ENCODE measurements around the gene CCBE1.

The CCBE1 gene

GRCh38 chr18:59656373-59656887 is 40.8 kb downstream of the CCBE1 start:
- Histone ChIP-seq H3K79me2 (ENCODE audit: insufficient read depth, low read length) (no peaks in the 10 kb centered on the region), H3K9ac (ENCODE audit: low read length) (no peak overlapping the region), H4K20me1 (ENCODE audit: low read depth, low read length) (no peaks in the 10 kb centered on the region), H3K4me3 (ENCODE audit: insufficient read depth, low read length, poor library complexity, severe bottlenecking) (no peak overlapping the region), H2AFZ (ENCODE audit: low read depth, low read length, severe bottlenecking) (no peak overlapping the region), H3K36me3 (ENCODE audit: low read length) (no peaks in the 10 kb centered on the region), H3K4me2 (ENCODE audit: low read depth, low read length, poor library complexity, severe bottlenecking) (no peak overlapping the region), H3F3A (ENCODE audit: insufficient read depth) (no peaks in the 10 kb centered on the region), H3K27ac (ENCODE audit: low read depth, low read length) (no peak overlapping the region), H3K9me2 (replicated peaks; ENCODE audit: insufficient read depth, low read length) (no peaks in the 10 kb centered on the region), H3K27me3 (ENCODE audit: low read length) (peaks cover 3% of the 10 kb centered on the region; the same call in 1 of the 2 replicates), H3K9me3 (ENCODE audit: insufficient read depth, low read length) (no peaks in the 10 kb centered on the region)
- TF ChIP-seq EZH2phosphoT487 (conservative IDR thresholded peaks at IDR 0.05; ENCODE audit: low read length) (no peak), CTCF (IDR thresholded peaks at IDR 0.05; ENCODE audit: insufficient read depth, low read length, poor library complexity, severe bottlenecking) (no peak)

GRCh38 chr18:59655676-59656075 is 41.5 kb downstream of the CCBE1 start:
- H3K36me3 ChIP-seq (ENCODE audit: low read length): no peaks in the 10 kb centered on the region
- H4K20me1 ChIP-seq (ENCODE audit: low read depth, low read length): no peaks in the 10 kb centered on the region
- H3F3A ChIP-seq (ENCODE audit: insufficient read depth): no peaks in the 10 kb centered on the region
- H3K4me2 ChIP-seq (ENCODE audit: low read depth, low read length, poor library complexity, severe bottlenecking): no peak overlapping the region
- no peaks in the 10 kb centered on the region for H3K9me3 ChIP-seq (ENCODE audit: insufficient read depth, low read length)
- H2AFZ ChIP-seq (ENCODE audit: low read depth, low read length, severe bottlenecking): no peak overlapping the region
- H3K9me2 ChIP-seq (replicated peaks; ENCODE audit: insufficient read depth, low read length): no peaks in the 10 kb centered on the region
- no peak overlapping the region for H3K27ac ChIP-seq (ENCODE audit: low read depth, low read length)
- H3K4me3 ChIP-seq (ENCODE audit: insufficient read depth, low read length, poor library complexity, severe bottlenecking): no peak overlapping the region
- H3K27me3 ChIP-seq (ENCODE audit: low read length): peaks cover 3% of the 10 kb centered on the region; the same call in 1 of the 2 replicates
- H3K79me2 ChIP-seq (ENCODE audit: insufficient read depth, low read length): no peaks in the 10 kb centered on the region
- TF ChIP-seq EZH2phosphoT487 (conservative IDR thresholded peaks at IDR 0.05; ENCODE audit: low read length): no peak
- no peak for TF ChIP-seq CTCF (IDR thresholded peaks at IDR 0.05; ENCODE audit: insufficient read depth, low read length, poor library complexity, severe bottlenecking)
- no peak overlapping the region for H3K9ac ChIP-seq (ENCODE audit: low read length)

- Histone ChIP-seq H3K9me3 (ENCODE audit: insufficient read depth, low read length) (no peaks in the 10 kb centered on the region), H3K79me2 (ENCODE audit: insufficient read depth, low read length) (no peaks in the 10 kb centered on the region), H4K20me1 (ENCODE audit: low read depth, low read length) (no peaks in the 10 kb centered on the region), H3K4me2 (ENCODE audit: low read depth, low read length, poor library complexity, severe bottlenecking) (no peak overlapping the region), H3K4me3 (ENCODE audit: insufficient read depth, low read length, poor library complexity, severe bottlenecking) (no peak overlapping the region), H3F3A (ENCODE audit: insufficient read depth) (no peaks in the 10 kb centered on the region), H3K36me3 (ENCODE audit: low read length) (no peaks in the 10 kb centered on the region), H3K27me3 (ENCODE audit: low read length) (peaks cover 3% of the 10 kb centered on the region; the same call in 1 of the 2 replicates), H3K27ac (ENCODE audit: low read depth, low read length) (no peak overlapping the region), H3K9me2 (replicated peaks; ENCODE audit: insufficient read depth, low read length) (no peaks in the 10 kb centered on the region), H3K9ac (ENCODE audit: low read length) (no peak overlapping the region), H2AFZ (ENCODE audit: low read depth, low read length, severe bottlenecking) (no peak overlapping the region)
- no peak for TF ChIP-seq EZH2phosphoT487 (conservative IDR thresholded peaks at IDR 0.05; ENCODE audit: low read length)
- TF ChIP-seq CTCF (IDR thresholded peaks at IDR 0.05; ENCODE audit: insufficient read depth, low read length, poor library complexity, severe bottlenecking): no peak
Observed at GRCh38 chr18:59651071-59651470, 46.2 kb downstream of the CCBE1 start.

Measured in SU-DHL-6 (cell line).